Keratinocyte (primary cell): ENCODE results near the gene NDUFS6. TPM values are rescaled to one million over a fixed set of nuclear protein-coding genes. Genes with fewer than 3 reads are reported as not detected.

Experiments used
- DNase-seq: peaks from one replicate; pipeline ENCODE4 v3.0.0-alpha.2; 2011; ENCODE audit warnings: low read depth, missing footprints, low spot score
- FAIRE-seq: peaks from 2 replicates; lab custom pipeline; 2011; peaks lifted over from hg19 to GRCh38; lab: Jason Lieb, UNC
- H2AFZ ChIP-seq: 2 replicates; pipeline ENCODE4 v1.6.0; 2012; ENCODE audit warnings: low read length, control low read depth, inconsistent platforms; ENCODE audit not compliant: control insufficient read depth
- H3K27ac ChIP-seq: 2 replicates; pipeline ENCODE4 v1.5.1; 2011; ENCODE audit warnings: low read length; ENCODE audit not compliant: control insufficient read depth, insufficient read depth
- H3K27me3 ChIP-seq: 3 replicates; pipeline ENCODE4 v1.6.0; 2011; ENCODE audit warnings: low read length; ENCODE audit not compliant: control insufficient read depth, insufficient read depth; ENCODE audit errors: extremely low read depth
- H3K36me3 ChIP-seq, 2 experiments: 2 replicates in 1 of 2; 3 replicates in 1 of 2; pipeline ENCODE4 v1.5.1; 2011; ENCODE audit warnings: low read length in 2 of 2, mild to moderate bottlenecking in 1 of 2; ENCODE audit not compliant: control insufficient read depth in 2 of 2, insufficient read depth in 2 of 2; ENCODE audit errors: extremely low read depth in 1 of 2
- H3K4me1 ChIP-seq: 3 replicates; pipeline ENCODE4 v1.5.1; 2011; ENCODE audit warnings: low read length; ENCODE audit not compliant: control insufficient read depth, insufficient read depth; ENCODE audit errors: extremely low read depth
- H3K4me2 ChIP-seq: 3 replicates; pipeline ENCODE4 v1.6.0; 2011; ENCODE audit warnings: low read depth, low read length; ENCODE audit not compliant: control insufficient read depth, insufficient read depth; ENCODE audit errors: extremely low read depth
- H3K4me3 ChIP-seq, 3 experiments: fragments of 200-600 bp in 1 of 3; sonication (generic) in 1 of 3; 2 replicates in 2 of 3; 3 replicates in 1 of 3; pipeline ENCODE4 v1.5.1; 2011 to 2016; ENCODE audit warnings: low read length in 3 of 3, mild to moderate bottlenecking in 3 of 3, control low read depth in 2 of 3, inconsistent platforms in 1 of 3, low read depth in 1 of 3, mixed read lengths in 1 of 3, mixed run types in 1 of 3, moderate library complexity in 1 of 3; ENCODE audit not compliant: control insufficient read depth in 2 of 3, insufficient read depth in 2 of 3; ENCODE audit errors: extremely low read depth in 1 of 3
- H3K79me2 ChIP-seq: 2 replicates; pipeline ENCODE4 v1.6.0; 2012; ENCODE audit warnings: low read length; ENCODE audit not compliant: control insufficient read depth, insufficient read depth
- H3K9ac ChIP-seq: 3 replicates; pipeline ENCODE4 v1.6.0; 2011; ENCODE audit warnings: low read length; ENCODE audit not compliant: control insufficient read depth, insufficient read depth; ENCODE audit errors: extremely low read depth
- H3K9me1 ChIP-seq: 3 replicates; pipeline ENCODE4 v1.6.0; 2011; ENCODE audit warnings: low read length; ENCODE audit not compliant: control insufficient read depth, insufficient read depth; ENCODE audit errors: extremely low read depth
- H3K9me3 ChIP-seq: 2 replicates; pipeline ENCODE4 v1.5.1; 2012; ENCODE audit warnings: low read depth, low read length; ENCODE audit not compliant: control insufficient read depth
- H4K20me1 ChIP-seq: 3 replicates; pipeline ENCODE4 v1.6.0; 2011; ENCODE audit warnings: low read length; ENCODE audit not compliant: control insufficient read depth, insufficient read depth; ENCODE audit errors: extremely low read depth
- CTCF ChIP-seq, 3 experiments: IDR thresholded peaks in 1 of 3; conservative IDR thresholded peaks in 1 of 3; optimal IDR thresholded peaks in 1 of 3; 2 replicates in 2 of 3; 3 replicates in 1 of 3; pipeline versions ENCODE3 to v1.5.1; 2011; ENCODE audit warnings: low read length in 3 of 3, mild to moderate bottlenecking in 3 of 3, moderate library complexity in 2 of 3, control low read depth in 1 of 3, inconsistent platforms in 1 of 3; ENCODE audit not compliant: insufficient read depth in 2 of 3; ENCODE audit errors: extremely low read depth in 1 of 3
- EZH2 ChIP-seq: IDR thresholded peaks from one replicate; pipeline ENCODE4 v1.6.1; 2012; ENCODE audit warnings: inconsistent platforms, mild to moderate bottlenecking, low read length, moderate library complexity
- dilution Hi-C: fragments of 300-500 bp; cut with MboI; formaldehyde crosslinking; loops from one replicate; pipeline ENCODE4 v1.7.0; 2020; ENCODE audit warnings: low sequenced_read_pairs; ENCODE audit not compliant: extremely low pct_ligation_motif_present
- polyA minus RNA-seq, 3 experiments: library from RNA; depleted of rRNA, polyadenylated mRNA; stranded (reverse); fragments of >200 nt; gene quantifications; 1 replicate in 1 of 3; 2 replicates in 1 of 3; 3 replicates in 1 of 3; pipeline ENCODE4 v1.2.3, GENCODE V29; 2011
- polyA plus RNA-seq, 5 experiments: library from polyadenylated mRNA; depleted of rRNA in 3 of 5; stranded (reverse) in 3 of 5; stranded (forward) in 1 of 5; unstranded in 1 of 5; fragments of >200 nt; gene quantifications; 1 replicate in 1 of 5; 2 replicates in 3 of 5; 3 replicates in 1 of 5; pipeline versions ENCODE4 v1.2.1 to v1.2.3, GENCODE V29; 2011 to 2012; ENCODE audit warnings: missing spikeins in 2 of 5, low read depth in 1 of 5, low replicate concordance in 1 of 5

The NDUFS6 gene
- polyA plus RNA-seq = 35.2 to 127 TPM (median 66.3 TPM) in 3 replicates
- polyA plus RNA-seq (2011; ENCODE audit: low read depth) = 99.2 TPM
- polyA plus RNA-seq (2011; cell fraction: cytosol; rRNA removed) = 17.8 and 50.2 TPM in 2 replicates
- 22.3 and 39.5 TPM in 2 replicates for polyA plus RNA-seq (2011; cell fraction: nucleus; rRNA removed)
- 59.4 and 132 TPM in 2 replicates for polyA plus RNA-seq (2012; ENCODE audit: low replicate concordance)
- polyA minus RNA-seq = 5.5 to 13.2 TPM (median 6.7 TPM) in 3 replicates
- polyA minus RNA-seq (2011; cell fraction: cytosol; rRNA and poly(A)+ RNA removed) = 58.5 TPM
- polyA minus RNA-seq (2011; cell fraction: nucleus; rRNA and poly(A)+ RNA removed) = 4.5 and 7.8 TPM in 2 replicates

- no peaks in the 10 kb centered on the region for H3K27me3 ChIP-seq
- H3K36me3 ChIP-seq = peaks cover 37 to 50% of the 10 kb centered on the region in 2 experiments
- DNase-seq (no peak), FAIRE-seq (no peak)
- peak within 1 kb of the TSS; percentile 95 for H3K27ac ChIP-seq
- H3K9me3 ChIP-seq = no peaks in the 10 kb centered on the region
- peaks cover 91% of the 10 kb centered on the region for H3K79me2 ChIP-seq
- no peaks in the 10 kb centered on the region for H3K9me1 ChIP-seq
- H2AFZ ChIP-seq = peak within 1 kb of the TSS; percentile 86
- H3K4me3 ChIP-seq = peak within 1 kb of the TSS; percentile 77 to 97 (median 95)
- peaks cover 14% of the 10 kb centered on the region for H3K4me1 ChIP-seq
- H3K4me2 ChIP-seq = peak within 1 kb of the TSS; percentile 100
- no peaks in the 10 kb centered on the region for H4K20me1 ChIP-seq
- H3K9ac ChIP-seq = peak within 1 kb of the TSS; percentile 91
- no peak for TF ChIP-seq CTCF (optimal IDR thresholded peaks at IDR 0.05 in 1 of 3, IDR thresholded peaks at IDR 0.05 in 1 of 3, conservative IDR thresholded peaks at IDR 0.05 in 1 of 3; ENCODE audit: extremely low read depth in 1 of 3, insufficient read depth in 2 of 3, low read length in 3 of 3)
- no peak for TF ChIP-seq EZH2
- dilution Hi-C loops = no loop called here
These were observed at the start of gene NDUFS6 for GRCh38 chr5:1801222-1801966. NDUFS6 (plus strand) TSS chr5:1801407; CDS start chr5:1801418, 11 bp downstream.

GRCh38 chr5:1751864-1752822 is 49.1 kb upstream of the NDUFS6 start:
- no peak overlapping the region for H2AFZ ChIP-seq
- DNase-seq (no peak), FAIRE-seq (no peak)
- no peaks in the 10 kb centered on the region for H3K4me1 ChIP-seq
- H3K9me1 ChIP-seq = no peaks in the 10 kb centered on the region
- H3K36me3 ChIP-seq = no peaks in the 10 kb centered on the region
- H3K79me2 ChIP-seq = no peaks in the 10 kb centered on the region
- H3K4me2 ChIP-seq = no peak overlapping the region
- H3K9ac ChIP-seq = no peak overlapping the region
- no peaks in the 10 kb centered on the region for H3K27me3 ChIP-seq
- H3K27ac ChIP-seq = no peak overlapping the region
- H4K20me1 ChIP-seq = no peaks in the 10 kb centered on the region
- H3K9me3 ChIP-seq = no peaks in the 10 kb centered on the region
- TF ChIP-seq CTCF (optimal IDR thresholded peaks at IDR 0.05 in 1 of 3, IDR thresholded peaks at IDR 0.05 in 1 of 3, conservative IDR thresholded peaks at IDR 0.05 in 1 of 3; ENCODE audit: extremely low read depth in 1 of 3, insufficient read depth in 2 of 3, low read length in 3 of 3) (no peak), EZH2 (no peak)
- H3K4me3 ChIP-seq = no peak overlapping the region
- dilution Hi-C loops = no loop called here
